ENCODE results near the gene C1GALT1. TPM values are rescaled to one million over a fixed set of nuclear protein-coding genes. Genes with fewer than 3 reads are reported as not detected.

C1GALT1 gene
- total and polyA plus RNA-seq, 9 of the 15 experiments (the other 6 are each of a cell fraction or from before 2014, with no cell fraction given): 5.0 to 33.2 (median 24.1) TPM

GRCh38 chr7:7173956-7174632 lies 8.2 kb upstream of the C1GALT1 start (continued):
- TF ChIP-seq ILK (tag; IDR thresholded peaks at IDR 0.05; ENCODE audit: borderline replicate concordance, low read depth): no peak
- no peak for TF ChIP-seq SMARCC2 (IDR thresholded peaks at IDR 0.05; ENCODE audit: low read depth)
- no peak for TF ChIP-seq ZNF140 (CRISPR knock-in tag; IDR thresholded peaks at IDR 0.05)
- no peak for TF ChIP-seq ARHGAP35 (IDR thresholded peaks at IDR 0.05; ENCODE audit: partially characterized antibody)
- TF ChIP-seq SMAD3 (CRISPR knock-in tag; conservative IDR thresholded peaks at IDR 0.05): no peak
- no peak for TF ChIP-seq HINFP (tag; conservative IDR thresholded peaks at IDR 0.05; ENCODE audit: low read depth)

- BruUV-seq (replicated peaks): no TSS peak
- POLR2A ChIA-PET: no interaction called here
- TF ChIP-seq REST (IDR thresholded peaks at IDR 0.05; ENCODE audit: borderline replicate concordance): no peak
- TF ChIP-seq REST (CRISPR knock-in tag; IDR thresholded peaks at IDR 0.05; ENCODE audit: low read depth): no peak
- 0 out of 2 replicates have a peak, but pooled peaks have one; percentile 15 for TF ChIP-seq HES1 (IDR thresholded peaks at IDR 0.05; ENCODE audit: low read depth)
Measured at GRCh38 chr7:7175075-7175695, 7.2 kb upstream of the C1GALT1 start.

More at GRCh38 chr7:7175075-7175695, 7.2 kb upstream of the C1GALT1 start:
- in situ Hi-C loops (cut with MboI): no loop called here
- intact Hi-C loops (cut with micrococcal nuclease): no loop called here
- no peak for DNase-seq (ENCODE audit: extremely low read depth in 1 of 4, low spot score in 3 of 4)
- H3K9me3 ChIP-seq (replicated peaks; ENCODE audit: control insufficient read depth, insufficient read depth, low read depth, low read length): no peaks in the 10 kb centered on the region; the same call in 1 of the 2 replicates
- peak; percentile 66 for ATAC-seq
- H3K27me3 ChIP-seq (ENCODE audit: control insufficient read depth in 2 of 2, insufficient read depth in 2 of 2, low read length in 2 of 2): no peaks in the 10 kb centered on the region
- H4K20me1 ChIP-seq (replicated peaks; ENCODE audit: control insufficient read depth, insufficient read depth, low read length): no peaks in the 10 kb centered on the region
- no peak for FAIRE-seq
- H3K4me2 ChIP-seq (ENCODE audit: insufficient read depth, low read length): no peak overlapping the region
- H3K27ac ChIP-seq (ENCODE audit: extremely low read depth, low read depth, low read length): no peak overlapping the region
- 39% methylated on average over 2 of the region's 2 CpGs for WGBS (ENCODE audit: insufficient coverage, low coverage, missing lambda C conversion rate)
- CTCF ChIA-PET (ENCODE audit: low intra/inter-chr PET ratio): no interaction called here
- H3K4me1 ChIP-seq (replicated peaks in 1 of 2; ENCODE audit: control insufficient read depth in 2 of 2, insufficient read depth in 2 of 2, low read length in 2 of 2): peaks cover 0 to 11% of the 10 kb centered on the region in 2 experiments; a peak in 3 of 5 replicates
- H3K9me1 ChIP-seq (ENCODE audit: control insufficient read depth, insufficient read depth, low read length): no peaks in the 10 kb centered on the region
- no peaks in the 10 kb centered on the region for H3K79me2 ChIP-seq (ENCODE audit: control insufficient read depth, insufficient read depth, low read length)
- H2AFZ ChIP-seq (ENCODE audit: low read depth, low read length): peak overlapping the region; percentile 83
- no peak overlapping the region for H3K9ac ChIP-seq (ENCODE audit: insufficient read depth in 1 of 2, low read depth in 2 of 2, low read length in 2 of 2)
- H3K36me3 ChIP-seq (ENCODE audit: control insufficient read depth, insufficient read depth, low read length): no peaks in the 10 kb centered on the region
- H3K4me3 ChIP-seq: no peak overlapping the region

All from K562 (cell line).